ENCODE results near the gene GLCCI1.
"Not testable (repeated sequence)": the region's sequence is repeated elsewhere in the genome, so short reads cannot be mapped to it uniquely, and the experiment has no call there.

DNA sequence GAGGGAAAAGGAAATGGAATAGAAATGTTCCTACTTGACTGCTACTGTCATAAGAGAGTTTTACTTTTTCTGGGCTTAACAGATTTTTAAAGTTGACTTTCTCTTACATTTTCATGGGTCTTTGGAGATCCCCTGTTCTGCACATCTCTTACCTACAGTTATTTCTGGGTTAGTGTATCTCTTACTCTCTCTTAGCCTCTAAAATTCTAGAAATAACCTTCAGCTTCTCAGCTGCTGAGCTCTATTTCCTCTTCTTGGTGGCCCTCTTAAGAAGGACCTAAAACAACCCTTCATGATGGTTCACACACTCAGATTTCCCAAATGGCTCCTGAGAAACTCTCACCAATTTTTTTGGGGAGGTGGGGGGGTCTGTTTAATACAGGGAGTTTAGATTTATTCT, 79.5 kb downstream of the GLCCI1 start:
- TF ChIP-seq EZH2phosphoT487 (IDR thresholded peaks at IDR 0.05; ENCODE audit: borderline replicate concordance): not testable (repeated sequence)
- TF ChIP-seq, protein P1, sequence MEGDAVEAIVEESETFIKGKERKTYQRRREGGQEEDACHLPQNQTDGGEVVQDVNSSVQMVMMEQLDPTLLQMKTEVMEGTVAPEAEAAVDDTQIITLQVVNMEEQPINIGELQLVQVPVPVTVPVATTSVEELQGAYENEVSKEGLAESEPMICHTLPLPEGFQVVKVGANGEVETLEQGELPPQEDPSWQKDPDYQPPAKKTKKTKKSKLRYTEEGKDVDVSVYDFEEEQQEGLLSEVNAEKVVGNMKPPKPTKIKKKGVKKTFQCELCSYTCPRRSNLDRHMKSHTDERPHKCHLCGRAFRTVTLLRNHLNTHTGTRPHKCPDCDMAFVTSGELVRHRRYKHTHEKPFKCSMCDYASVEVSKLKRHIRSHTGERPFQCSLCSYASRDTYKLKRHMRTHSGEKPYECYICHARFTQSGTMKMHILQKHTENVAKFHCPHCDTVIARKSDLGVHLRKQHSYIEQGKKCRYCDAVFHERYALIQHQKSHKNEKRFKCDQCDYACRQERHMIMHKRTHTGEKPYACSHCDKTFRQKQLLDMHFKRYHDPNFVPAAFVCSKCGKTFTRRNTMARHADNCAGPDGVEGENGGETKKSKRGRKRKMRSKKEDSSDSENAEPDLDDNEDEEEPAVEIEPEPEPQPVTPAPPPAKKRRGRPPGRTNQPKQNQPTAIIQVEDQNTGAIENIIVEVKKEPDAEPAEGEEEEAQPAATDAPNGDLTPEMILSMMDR (conservative IDR thresholded peaks at IDR 0.05; ENCODE audit: low read length): not testable (repeated sequence)
